WI38 (cell line): ENCODE results near the gene SELP.

Experiments
- H3K4me3 ChIP-seq: 2 replicates; pipeline ENCODE4 v1.5.1; 2011; ENCODE audit warnings: low read depth, mild to moderate bottlenecking, control low read depth, low read length
- CTCF ChIP-seq: IDR thresholded peaks from 2 replicates; pipeline ENCODE4 v1.5.1; 2012; ENCODE audit warnings: low read depth, mild to moderate bottlenecking, control low read depth, low read length

SELP gene

GRCh38 chr1:169651035-169651434 lies 21.1 kb upstream of the SELP start:
- no peak overlapping the region for H3K4me3 ChIP-seq
- TF ChIP-seq CTCF = no peak

DNA sequence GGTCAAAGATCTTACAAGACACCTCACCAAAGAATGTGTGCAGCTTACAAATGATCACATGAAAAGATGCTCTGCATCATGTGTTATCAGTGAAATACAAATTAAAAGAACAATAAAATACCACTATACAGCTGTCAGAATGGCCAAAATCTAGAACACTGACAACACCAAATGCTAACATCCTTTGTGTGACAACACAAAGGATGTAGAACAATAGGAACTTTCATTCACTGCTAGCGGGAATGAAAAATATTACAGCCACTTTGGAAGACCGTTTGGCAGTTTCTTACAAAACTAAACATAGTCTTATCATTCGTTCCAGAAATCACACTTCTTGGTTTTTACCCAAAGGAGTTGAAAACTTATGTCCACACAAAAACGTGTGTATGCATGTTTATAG lies 20.6 kb upstream of the SELP start:
- no peak overlapping the region for H3K4me3 ChIP-seq
- no peak for TF ChIP-seq CTCF

GRCh38 chr1:169648709-169649108 lies 18.8 kb upstream of the SELP start:
- no peak overlapping the region for H3K4me3 ChIP-seq
- TF ChIP-seq CTCF = no peak

DNA sequence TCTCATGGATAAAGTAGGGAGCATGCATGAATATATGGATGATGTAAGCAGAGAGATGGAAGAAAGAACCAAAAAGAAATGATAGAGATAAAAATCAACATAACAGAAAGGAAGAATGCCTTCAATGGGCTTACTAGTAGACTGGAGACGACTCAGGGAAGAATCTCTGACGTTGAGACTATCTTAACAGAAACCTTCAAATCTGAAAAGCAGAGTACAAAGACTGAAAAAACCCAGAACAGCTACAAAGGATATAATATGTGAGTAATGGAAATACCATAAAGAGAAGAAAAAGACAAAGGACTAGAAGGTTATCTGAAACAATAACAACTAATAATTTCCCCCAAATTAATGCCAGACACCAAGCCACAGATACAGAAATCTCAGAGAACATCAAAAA lies 18.3 kb upstream of the SELP start:
- H3K4me3 ChIP-seq = no peak overlapping the region
- no peak for TF ChIP-seq CTCF

DNA sequence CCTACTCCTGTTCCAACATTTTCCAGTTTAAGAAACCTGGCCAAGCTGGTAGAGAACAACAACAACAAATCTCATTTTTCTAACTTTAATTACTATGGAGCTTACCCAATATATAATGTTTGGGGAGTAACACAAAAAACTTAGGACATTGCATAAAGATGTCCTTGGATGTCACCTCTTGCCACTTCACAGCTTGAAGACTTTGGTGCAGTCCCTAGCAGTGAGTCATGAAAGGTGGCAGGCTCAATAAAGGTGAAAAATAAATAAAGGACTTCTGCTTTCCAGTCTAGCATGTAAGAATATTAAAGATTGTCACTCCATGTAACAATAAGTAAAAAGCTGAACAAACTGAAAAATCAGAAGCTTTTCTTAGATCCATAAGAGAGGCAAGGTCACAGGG lies 17.6 kb upstream of the SELP start:
- no peak overlapping the region for H3K4me3 ChIP-seq
- no peak for TF ChIP-seq CTCF

GRCh38 chr1:169644297-169644696 lies 14.4 kb upstream of the SELP start:
- H3K4me3 ChIP-seq = no peak overlapping the region
- no peak for TF ChIP-seq CTCF

DNA sequence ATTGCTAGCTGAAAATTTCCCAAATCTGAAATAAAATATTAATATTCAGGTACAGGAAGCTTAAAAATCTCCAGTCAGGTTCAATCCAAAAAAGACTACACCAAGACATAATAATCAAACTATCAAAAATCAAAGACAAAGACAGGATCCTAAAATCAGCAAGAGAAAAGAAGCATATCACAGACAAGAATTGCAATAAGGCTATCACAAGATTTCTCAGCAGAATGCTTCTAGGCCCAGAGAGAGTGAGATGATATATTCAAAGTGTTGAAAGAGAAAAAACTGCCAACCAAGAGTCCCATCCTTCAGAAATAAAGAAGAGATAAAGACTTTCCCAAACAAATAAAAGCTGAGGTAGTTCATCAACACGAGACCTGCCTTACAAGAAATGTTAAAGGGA lies 5.0 kb upstream of the SELP start:
- no peak overlapping the region for H3K4me3 ChIP-seq
- no peak for TF ChIP-seq CTCF
